Neuronal stem cell (in vitro differentiated cells): ENCODE data around the gene ELMO1.
A peak's percentile ranks its signal among the peaks of the same experiment; 100 is the strongest.

ENCODE experiments used
- DNase-seq: peaks from one replicate; pipeline ENCODE4 v3.0.0-alpha.2; 2013; ENCODE audit warnings: low spot score
- H2AFZ ChIP-seq: one replicate; pipeline ENCODE4 v1.6.1; 2013; ENCODE audit warnings: mild to moderate bottlenecking, low read length, inconsistent platforms
- H2AK5ac ChIP-seq: 2 replicates; pipeline ENCODE4 v1.6.1; 2013; ENCODE audit warnings: low read depth, mild to moderate bottlenecking, inconsistent platforms, low read length, moderate library complexity, mixed read lengths
- H2BK120ac ChIP-seq: 2 replicates; pipeline ENCODE4 v1.6.1; 2013; ENCODE audit warnings: low read depth, mild to moderate bottlenecking, inconsistent platforms, low read length, moderate library complexity, mixed read lengths
- H2BK12ac ChIP-seq: one replicate; pipeline ENCODE4 v1.6.1; 2013; ENCODE audit warnings: low read length, inconsistent platforms
- H2BK15ac ChIP-seq: 2 replicates; pipeline ENCODE4 v1.6.1; 2013; ENCODE audit warnings: mild to moderate bottlenecking, low read length, inconsistent platforms, mixed read lengths
- H2BK5ac ChIP-seq: one replicate; pipeline ENCODE4 v1.6.1; 2013; ENCODE audit warnings: inconsistent platforms, mild to moderate bottlenecking, low read length, moderate library complexity
- H3K14ac ChIP-seq: one replicate; pipeline ENCODE4 v1.6.1; 2013; ENCODE audit warnings: low read length, inconsistent platforms
- H3K18ac ChIP-seq: 2 replicates; pipeline ENCODE4 v1.6.1; 2013; ENCODE audit warnings: low read length, inconsistent platforms
- H3K23ac ChIP-seq: 2 replicates; pipeline ENCODE4 v1.6.1; 2013; ENCODE audit warnings: low read depth, mild to moderate bottlenecking, mixed read lengths, low read length, inconsistent platforms; ENCODE audit not compliant: poor library complexity
- H3K27ac ChIP-seq: replicated peaks from 3 replicates; pipeline ENCODE4 v1.5.1; 2013; ENCODE audit warnings: low read length, inconsistent platforms
- H3K27me3 ChIP-seq, 3 experiments: 2 replicates each; pipeline ENCODE4 v1.6.1; 2013; ENCODE audit warnings: low read length in 3 of 3, mild to moderate bottlenecking in 2 of 3, inconsistent platforms in 1 of 3, low read depth in 1 of 3, mixed read lengths in 1 of 3, moderate library complexity in 1 of 3; ENCODE audit not compliant: control insufficient read depth in 3 of 3, insufficient read depth in 3 of 3
- H3K36me3 ChIP-seq, 2 donors: replicated peaks in 1 of 2; 2 replicates each; pipeline ENCODE4 v1.6.1; 2013; ENCODE audit warnings: low read length in 2 of 2; ENCODE audit not compliant: control insufficient read depth in 2 of 2, insufficient read depth in 2 of 2
- H3K4ac ChIP-seq: 2 replicates; pipeline ENCODE4 v1.6.1; 2013; ENCODE audit warnings: inconsistent platforms, mild to moderate bottlenecking, low read length, moderate library complexity
- H3K4me1 ChIP-seq, 2 donors: 1 replicate in 1 of 2; 2 replicates in 1 of 2; pipeline ENCODE4 v1.6.1; 2013; ENCODE audit warnings: low read length in 2 of 2, low read depth in 1 of 2; ENCODE audit not compliant: control insufficient read depth in 2 of 2, insufficient read depth in 1 of 2
- H3K4me2 ChIP-seq: one replicate; pipeline ENCODE4 v1.6.1; 2013; ENCODE audit warnings: mild to moderate bottlenecking, low read length, inconsistent platforms; ENCODE audit not compliant: insufficient read depth, poor library complexity, severe bottlenecking
- H3K4me3 ChIP-seq, 2 donors: 2 replicates each; pipeline ENCODE4 v1.5.1; 2013; ENCODE audit warnings: low read length in 2 of 2, mild to moderate bottlenecking in 2 of 2, inconsistent platforms in 1 of 2, moderate library complexity in 1 of 2
- H3K79me1 ChIP-seq: one replicate; pipeline ENCODE4 v1.6.1; 2013; ENCODE audit warnings: low read depth, mild to moderate bottlenecking, inconsistent platforms, low read length, moderate library complexity
- H3K9ac ChIP-seq: one replicate; pipeline ENCODE4 v1.6.1; 2013; ENCODE audit warnings: mild to moderate bottlenecking, low read depth, low read length, inconsistent platforms; ENCODE audit not compliant: poor library complexity
- H3K9me3 ChIP-seq, 2 donors: replicated peaks in 1 of 2; 2 replicates each; pipeline versions ENCODE3 to v1.6.1; 2013; ENCODE audit warnings: low read length in 2 of 2, mild to moderate bottlenecking in 2 of 2, inconsistent platforms in 1 of 2, low read depth in 1 of 2, mixed read lengths in 1 of 2, moderate library complexity in 1 of 2; ENCODE audit not compliant: control insufficient read depth in 2 of 2, insufficient read depth in 1 of 2
- H4K8ac ChIP-seq: one replicate; pipeline ENCODE4 v1.6.1; 2013; ENCODE audit warnings: low read depth, mild to moderate bottlenecking, inconsistent platforms, low read length, moderate library complexity
- H4K91ac ChIP-seq: one replicate; pipeline ENCODE4 v1.6.1; 2013; ENCODE audit warnings: low read length, low read depth, mild to moderate bottlenecking, inconsistent platforms; ENCODE audit not compliant: poor library complexity
- WGBS, 2 donors: extraction: QIAGEN DNeasy Blood & Tissue Kit; methylation state at CpG; one replicate each; pipeline ENCODE4 v1.1.7; 2013; ENCODE audit warnings: missing lambda C conversion rate in 2 of 2, mixed read lengths in 1 of 2; ENCODE audit not compliant: insufficient read length in 2 of 2, insufficient replicate concordance in 1 of 2; ENCODE audit errors: extremely low coverage in 2 of 2; 5-methylcytosine and 5-hydroxymethylcytosine counted together

ELMO1 gene

DNA sequence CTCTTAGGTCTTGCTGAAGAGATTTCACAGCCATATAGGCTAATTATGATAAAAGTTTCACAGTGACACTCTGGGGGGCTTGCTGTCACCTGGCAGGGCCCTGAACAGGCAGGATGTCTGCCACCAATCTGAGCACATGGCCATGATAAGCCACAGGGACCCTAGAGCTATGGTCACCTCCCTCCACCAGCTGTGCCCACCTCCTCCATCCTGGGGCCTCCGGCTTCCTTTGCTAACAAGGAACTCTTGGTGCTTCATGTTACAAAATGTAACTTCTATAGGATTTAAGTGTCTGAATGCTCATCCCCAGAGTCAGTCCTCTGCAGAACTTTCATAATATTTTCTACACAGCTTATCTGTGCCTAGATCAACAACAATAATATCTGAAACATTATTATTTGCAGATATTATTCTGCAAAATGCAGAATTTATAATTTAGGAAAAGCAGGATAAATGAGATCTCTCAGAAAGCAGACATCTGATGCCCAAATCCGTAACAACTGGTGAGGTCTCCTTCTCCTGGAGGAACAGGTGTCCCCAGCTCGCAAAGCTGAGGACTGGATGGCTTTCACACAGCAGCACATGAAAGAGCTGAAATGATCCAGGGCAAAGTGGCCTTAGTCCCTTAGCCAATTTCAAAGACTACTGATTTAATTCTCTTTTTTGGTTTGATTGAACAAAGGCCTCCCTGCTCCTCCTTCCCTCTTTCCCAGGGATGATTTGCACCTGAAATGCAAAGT is 437.3 kb downstream of the ELMO1 start:
- Histone ChIP-seq H3K4ac (no peak overlapping the region), H2BK15ac (no peak overlapping the region), H2AK5ac (no peak overlapping the region), H3K27me3 (no peaks in the 10 kb centered on the region), H4K91ac (no peak overlapping the region), H3K4me3 (no peak overlapping the region), H2AFZ (no peak overlapping the region), H3K4me2 (no peak overlapping the region), H3K18ac (peak overlapping the region; percentile 58), H3K27ac (no peak overlapping the region), H3K79me1 (no peaks in the 10 kb centered on the region), H2BK5ac (no peak overlapping the region), H3K4me1 (peaks cover 8 to 19% of the 10 kb centered on the region in 2 donors), H4K8ac (no peak overlapping the region), H3K23ac (no peak overlapping the region), H3K14ac (no peak overlapping the region), H2BK120ac (no peak overlapping the region), H3K36me3 (no peaks in the 10 kb centered on the region), H2BK12ac (no peak overlapping the region), H3K9me3 (no peaks in the 10 kb centered on the region), H3K9ac (no peak overlapping the region)
- WGBS, 2 donors, result no CpG with 5 or more reads among the region's 3 CpGs
- DNase-seq, result no peak

DNA sequence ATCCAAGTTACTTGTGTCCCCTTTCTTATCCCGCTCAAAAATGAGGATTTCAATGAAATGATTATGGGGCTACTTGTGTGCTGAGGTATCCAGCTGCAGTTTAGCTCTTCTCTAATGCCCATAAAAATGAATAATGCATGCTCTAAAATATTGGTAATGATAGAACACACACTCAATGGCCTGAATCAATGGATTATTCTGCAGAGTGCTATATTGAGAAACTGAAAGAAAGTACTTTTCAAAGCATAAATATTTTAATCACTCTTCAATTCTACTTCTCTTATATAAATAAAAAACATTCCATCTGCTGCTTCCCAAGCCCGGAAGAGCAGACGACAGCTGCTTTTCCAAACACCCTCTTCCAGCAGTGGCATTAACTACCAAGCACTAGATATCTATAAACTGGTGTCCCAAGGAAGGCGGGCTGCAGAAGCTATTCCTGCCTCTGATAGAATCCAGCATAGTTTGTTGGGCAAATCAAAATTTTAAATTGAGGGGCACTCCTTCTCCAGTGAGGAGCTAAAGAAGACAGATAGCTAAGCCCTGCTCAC is 439.5 kb downstream of the ELMO1 start:
- Histone ChIP-seq H3K27me3 (no peaks in the 10 kb centered on the region), H2BK15ac (no peak overlapping the region), H2BK12ac (no peak overlapping the region), H3K36me3 (no peaks in the 10 kb centered on the region), H3K23ac (no peak overlapping the region), H3K9me3 (no peaks in the 10 kb centered on the region), H2AK5ac (no peak overlapping the region), H3K4me2 (no peak overlapping the region), H2BK5ac (no peak overlapping the region), H3K27ac (no peak overlapping the region), H3K79me1 (no peaks in the 10 kb centered on the region), H3K14ac (no peak overlapping the region), H3K4ac (no peak overlapping the region), H3K4me1 (peaks cover 8 to 19% of the 10 kb centered on the region in 2 donors), H3K9ac (no peak overlapping the region), H2BK120ac (no peak overlapping the region), H2AFZ (no peak overlapping the region), H4K8ac (no peak overlapping the region), H3K4me3 (no peak overlapping the region), H3K18ac (no peak overlapping the region), H4K91ac (no peak overlapping the region)
- DNase-seq, result no peak
- WGBS, 2 donors, result no CpG with 5 or more reads among the region's 4 CpGs

DNA sequence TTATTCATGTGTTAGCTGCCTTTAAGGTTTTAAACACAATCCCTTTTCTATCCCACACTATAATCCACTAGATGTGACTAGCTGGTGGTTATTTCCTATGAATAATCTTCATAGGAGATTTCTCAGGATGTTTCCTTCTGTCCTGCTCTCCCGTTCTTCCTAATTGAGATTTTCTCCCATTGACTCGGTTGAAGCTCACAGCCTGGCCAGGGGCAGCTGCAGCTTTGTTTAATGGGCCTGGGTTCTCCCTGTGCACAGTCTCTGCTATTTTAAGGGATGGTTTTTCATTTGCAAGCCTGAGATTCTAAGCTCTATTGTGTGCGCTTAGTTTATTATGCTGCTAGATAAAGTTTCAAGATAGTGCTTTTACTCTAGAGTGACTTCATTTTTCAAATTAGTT is 441.0 kb downstream of the ELMO1 start:
- no peak for DNase-seq
- no peak overlapping the region for H3K4me3 ChIP-seq
- no peaks in the 10 kb centered on the region for H3K9me3 ChIP-seq

GRCh38 chr7:37007268-37007667 is 441.4 kb downstream of the ELMO1 start:
- H2AFZ ChIP-seq, result no peak overlapping the region
- H3K4me1 ChIP-seq, result peaks cover 8 to 19% of the 10 kb centered on the region in 2 donors
- no peaks in the 10 kb centered on the region for H3K79me1 ChIP-seq
- no peak for DNase-seq
- H2BK120ac ChIP-seq, result no peak overlapping the region
- H3K27ac ChIP-seq, result peak overlapping the region; percentile 30
- H3K4me3 ChIP-seq, result no peak overlapping the region
- no peak overlapping the region for H2BK5ac ChIP-seq
- no peak overlapping the region for H3K14ac ChIP-seq
- no peak overlapping the region for H2BK15ac ChIP-seq
- no peak overlapping the region for H4K91ac ChIP-seq
- H3K36me3 ChIP-seq, result no peaks in the 10 kb centered on the region
- no peaks in the 10 kb centered on the region for H3K27me3 ChIP-seq
- H3K23ac ChIP-seq, result no peak overlapping the region
- no peak overlapping the region for H4K8ac ChIP-seq
- H3K4ac ChIP-seq, result no peak overlapping the region
- H2BK12ac ChIP-seq, result no peak overlapping the region
- H3K9me3 ChIP-seq, result no peaks in the 10 kb centered on the region
- peak overlapping the region; percentile 12 for H3K18ac ChIP-seq
- WGBS, 2 donors, result no CpG with 5 or more reads among the region's 4 CpGs
- H2AK5ac ChIP-seq, result no peak overlapping the region
- H3K9ac ChIP-seq, result no peak overlapping the region
- no peak overlapping the region for H3K4me2 ChIP-seq

More for the DNA sequence above, 441.0 kb downstream of the ELMO1 start:
- H4K91ac ChIP-seq, result no peak overlapping the region
- no peak overlapping the region for H3K9ac ChIP-seq
- H2BK15ac ChIP-seq, result no peak overlapping the region
- H3K27me3 ChIP-seq, result no peaks in the 10 kb centered on the region
- H3K79me1 ChIP-seq, result no peaks in the 10 kb centered on the region
- no CpG with 5 or more reads among the region's 3 CpGs for WGBS, 2 donors
- no peak overlapping the region for H3K23ac ChIP-seq
- H3K4me1 ChIP-seq, result peaks cover 8 to 19% of the 10 kb centered on the region in 2 donors
- no peaks in the 10 kb centered on the region for H3K36me3 ChIP-seq
- no peak overlapping the region for H3K18ac ChIP-seq
- H4K8ac ChIP-seq, result no peak overlapping the region
- no peak overlapping the region for H2BK120ac ChIP-seq
- no peak overlapping the region for H2BK12ac ChIP-seq
- no peak overlapping the region for H3K4ac ChIP-seq
- no peak overlapping the region for H3K14ac ChIP-seq
- no peak overlapping the region for H2BK5ac ChIP-seq
- H3K4me2 ChIP-seq, result no peak overlapping the region
- H2AK5ac ChIP-seq, result no peak overlapping the region
- no peak overlapping the region for H2AFZ ChIP-seq
- peak overlapping the region; percentile 30 for H3K27ac ChIP-seq
